GM12801 (cell line): ENCODE data around the gene PLEKHJ1.

Source experiments
- TF ChIP-seq, protein P1 (sequence below): IDR thresholded peaks from one replicate; pipeline ENCODE4 v1.5.1; 2011; ENCODE audit warnings: control low read depth; ENCODE audit not compliant: insufficient read length; ENCODE audit errors: extremely low read depth

PLEKHJ1 gene

DNA sequence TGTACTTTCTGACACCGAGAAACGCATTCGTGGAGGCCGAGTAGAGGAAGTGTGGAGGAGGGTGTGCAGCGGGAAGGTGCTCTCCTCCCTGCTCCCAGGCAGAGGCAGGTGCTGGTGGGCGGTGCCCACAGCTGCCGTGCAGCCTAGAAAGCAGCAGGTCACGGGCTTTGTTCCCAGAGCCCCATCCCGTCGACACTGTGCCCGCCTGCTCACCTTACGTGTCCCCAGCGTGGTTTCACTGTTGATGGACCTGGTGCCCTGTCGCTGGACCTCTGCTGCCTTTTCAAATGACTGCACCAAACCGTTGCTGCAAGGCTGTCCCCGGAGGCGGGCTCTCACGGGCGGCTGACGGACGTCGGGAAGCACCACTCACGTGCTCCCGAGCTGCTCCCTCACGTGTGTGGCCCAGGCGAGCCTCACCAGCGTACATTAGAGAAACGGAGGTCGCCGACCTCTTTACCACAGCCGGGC is 20.8 kb downstream of the PLEKHJ1 start:
- TF ChIP-seq, protein P1, sequence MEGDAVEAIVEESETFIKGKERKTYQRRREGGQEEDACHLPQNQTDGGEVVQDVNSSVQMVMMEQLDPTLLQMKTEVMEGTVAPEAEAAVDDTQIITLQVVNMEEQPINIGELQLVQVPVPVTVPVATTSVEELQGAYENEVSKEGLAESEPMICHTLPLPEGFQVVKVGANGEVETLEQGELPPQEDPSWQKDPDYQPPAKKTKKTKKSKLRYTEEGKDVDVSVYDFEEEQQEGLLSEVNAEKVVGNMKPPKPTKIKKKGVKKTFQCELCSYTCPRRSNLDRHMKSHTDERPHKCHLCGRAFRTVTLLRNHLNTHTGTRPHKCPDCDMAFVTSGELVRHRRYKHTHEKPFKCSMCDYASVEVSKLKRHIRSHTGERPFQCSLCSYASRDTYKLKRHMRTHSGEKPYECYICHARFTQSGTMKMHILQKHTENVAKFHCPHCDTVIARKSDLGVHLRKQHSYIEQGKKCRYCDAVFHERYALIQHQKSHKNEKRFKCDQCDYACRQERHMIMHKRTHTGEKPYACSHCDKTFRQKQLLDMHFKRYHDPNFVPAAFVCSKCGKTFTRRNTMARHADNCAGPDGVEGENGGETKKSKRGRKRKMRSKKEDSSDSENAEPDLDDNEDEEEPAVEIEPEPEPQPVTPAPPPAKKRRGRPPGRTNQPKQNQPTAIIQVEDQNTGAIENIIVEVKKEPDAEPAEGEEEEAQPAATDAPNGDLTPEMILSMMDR: no peak

DNA sequence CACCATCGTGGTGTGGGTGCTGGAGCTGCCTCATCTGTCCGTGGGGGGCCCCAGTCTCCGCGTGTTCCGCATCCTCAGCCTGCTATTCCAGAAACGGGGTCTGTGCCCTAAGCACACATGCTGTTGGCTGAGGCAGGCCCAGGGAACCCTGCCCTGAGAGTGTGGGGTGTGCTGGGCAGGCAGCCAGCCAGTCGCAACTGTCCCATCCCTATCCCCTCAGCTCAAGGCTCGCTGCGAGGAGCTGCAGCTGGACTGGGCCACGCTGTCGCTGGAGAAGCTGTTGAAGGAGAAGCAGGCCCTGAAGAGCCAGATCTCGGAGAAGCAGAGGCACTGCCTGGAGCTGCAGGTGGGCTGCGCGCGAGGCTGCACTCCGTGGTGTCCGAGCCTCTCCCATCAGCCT is 21.9 kb downstream of the PLEKHJ1 start:
- TF ChIP-seq, protein P1: no peak

DNA sequence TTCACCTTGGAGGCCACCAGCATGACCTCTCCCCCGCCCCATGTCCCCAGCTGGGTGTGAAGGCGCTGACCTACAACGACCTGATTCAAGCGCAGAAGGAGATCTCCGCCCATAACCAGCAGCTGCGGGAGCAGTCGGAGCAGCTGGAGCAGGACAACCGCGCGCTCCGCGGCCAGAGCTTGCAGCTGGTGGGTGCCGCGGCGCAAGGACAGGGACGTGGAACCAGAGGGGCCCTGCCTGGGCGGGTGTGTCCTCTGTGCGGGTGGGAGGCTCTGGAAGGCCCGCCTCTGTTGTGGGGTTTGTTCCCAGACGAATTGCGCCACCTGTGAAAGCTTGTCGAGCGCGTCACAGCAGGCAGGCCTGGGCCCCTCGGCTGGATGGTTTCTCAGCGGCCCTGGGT is 22.3 kb downstream of the PLEKHJ1 start:
- TF ChIP-seq, protein P1: no peak

DNA sequence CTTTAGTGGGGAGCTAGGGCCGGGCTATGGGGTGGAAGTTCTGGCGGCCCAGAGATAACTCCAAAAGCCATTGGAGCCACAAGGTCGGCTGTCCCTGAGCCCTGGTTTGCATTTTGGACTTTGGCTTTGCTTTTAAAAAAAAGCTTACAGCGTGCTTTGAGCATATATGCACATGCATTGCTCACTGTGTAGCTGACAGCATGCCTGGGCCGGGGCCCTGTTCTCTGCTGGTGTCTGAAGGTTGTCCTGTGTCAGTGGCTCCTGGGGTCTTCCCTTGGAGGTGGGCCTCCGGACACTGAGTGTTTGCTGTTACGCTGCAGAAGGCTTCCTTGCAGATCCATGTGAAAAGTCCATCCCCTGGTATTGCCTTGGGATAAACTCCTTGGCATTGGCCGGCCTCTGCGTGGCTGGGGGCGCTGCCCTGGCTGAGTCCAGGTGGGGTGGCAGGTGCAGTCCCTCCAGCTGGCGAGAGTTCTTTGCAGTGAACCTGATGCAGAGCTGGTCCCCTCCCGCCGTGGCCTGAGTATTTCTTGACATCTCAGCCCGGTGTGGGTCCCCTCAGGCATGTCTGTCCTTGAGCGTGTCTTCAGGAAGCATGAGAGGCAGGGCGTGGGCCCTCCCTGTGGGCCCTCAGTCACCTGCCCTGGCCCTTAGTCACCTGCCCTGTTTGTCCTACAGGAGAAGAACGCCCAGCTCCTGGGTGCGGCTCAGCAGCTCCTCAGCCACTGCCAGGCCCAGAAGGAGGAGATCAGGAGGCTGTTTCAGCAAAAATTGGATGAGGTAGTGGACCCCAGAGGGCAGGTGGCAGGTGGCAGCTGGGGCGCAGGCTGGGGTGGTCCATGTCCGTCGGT is 23.0 kb downstream of the PLEKHJ1 start:
- TF ChIP-seq, protein P1: no peak

DNA sequence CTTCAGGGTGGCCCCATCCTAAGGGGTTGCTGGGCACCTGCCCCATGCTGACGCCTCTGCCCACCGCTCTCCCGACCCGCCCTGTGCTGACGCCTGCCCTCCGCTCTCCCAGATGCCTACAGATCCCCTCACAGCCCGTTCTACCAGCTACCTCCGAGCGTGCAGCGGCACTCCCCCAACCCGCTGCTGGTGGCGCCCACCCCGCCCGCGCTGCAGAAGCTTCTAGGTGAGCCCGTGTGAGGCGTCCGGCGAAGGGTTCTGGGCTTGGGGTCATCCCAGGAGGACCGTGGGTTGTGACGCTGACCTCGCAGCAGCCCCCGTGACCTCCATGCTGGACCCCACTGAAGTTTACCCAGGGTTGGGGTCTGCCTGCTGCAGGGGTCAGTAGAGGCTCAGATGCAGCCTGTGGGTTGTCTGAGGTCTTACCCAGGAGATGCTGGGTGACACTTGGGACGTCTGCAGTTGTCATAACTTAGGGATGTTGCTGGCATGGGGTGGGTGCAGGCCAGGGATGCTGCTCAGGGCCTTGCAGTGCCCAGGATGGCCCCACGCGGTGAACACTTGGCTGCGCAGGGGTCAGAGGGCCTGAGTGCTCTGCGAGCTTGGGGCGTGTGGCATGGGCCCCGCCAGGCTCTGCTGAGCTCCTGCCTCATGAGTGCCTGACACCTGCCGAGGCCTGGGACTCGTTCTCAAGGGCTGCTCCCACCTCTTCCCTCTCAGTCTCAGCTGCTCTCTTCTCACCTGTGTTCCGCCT is 25.0 kb downstream of the PLEKHJ1 start:
- TF ChIP-seq, protein P1: no peak

DNA sequence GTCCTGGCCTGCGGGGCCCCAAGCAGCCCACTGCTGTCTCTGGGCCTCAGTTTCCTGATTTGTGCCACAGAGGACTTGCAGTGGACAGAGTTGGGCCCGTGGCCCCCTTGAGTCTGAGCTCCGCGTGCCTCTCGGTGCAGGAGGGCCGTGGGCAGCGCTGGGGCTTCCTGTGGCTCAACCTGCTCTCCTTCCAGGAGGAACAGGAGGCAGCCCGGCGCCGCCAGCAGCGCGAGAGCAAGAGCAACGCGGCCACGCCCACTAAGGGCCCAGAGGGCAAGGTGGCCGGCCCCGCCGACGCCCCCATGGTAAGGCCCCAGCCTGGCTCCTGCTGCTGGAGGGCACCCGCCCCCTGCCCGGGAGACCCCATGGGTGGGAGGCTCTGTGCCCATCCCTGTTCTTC is 25.9 kb downstream of the PLEKHJ1 start:
- TF ChIP-seq, protein P1: no peak

DNA sequence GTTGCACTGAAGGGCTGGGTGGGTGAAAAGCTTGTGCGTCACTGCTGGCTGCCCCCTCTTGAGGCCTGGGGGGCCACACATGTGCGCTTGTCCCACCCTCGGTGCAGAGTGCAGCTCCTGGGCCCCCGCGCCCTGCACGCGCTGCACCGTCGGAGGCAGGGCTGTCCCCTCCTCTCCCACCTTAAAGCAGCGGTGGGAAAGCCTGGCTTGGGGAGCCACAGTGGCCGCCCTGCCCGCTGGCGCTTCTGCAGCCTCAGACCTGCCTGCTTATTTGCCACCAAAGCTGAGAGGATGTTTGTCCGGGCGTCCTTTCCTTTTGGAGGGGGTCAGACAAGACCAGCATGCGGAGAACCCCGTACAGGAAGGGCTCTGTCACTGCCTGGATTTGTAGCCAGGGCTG is 26.7 kb downstream of the PLEKHJ1 start:
- TF ChIP-seq, protein P1: no peak
